GM19468 (cell line): ENCODE data around the gene ANKRD33B.

ENCODE experiments used
- ATAC-seq: cut with Tn5 transposase; IDR thresholded peaks from one replicate; pipeline ENCODE4 v1.9.1; 2021; ENCODE audit warnings: mild to moderate bottlenecking, moderate library complexity, moderate number of reproducible peaks; ENCODE audit not compliant: unreplicated experiment; ENCODE audit errors: extremely low read depth

The ANKRD33B gene

GRCh38 chr5:10702040-10702629 lies 138.3 kb downstream of the ANKRD33B start:
- no peak for ATAC-seq

- ATAC-seq, result no peak
These were observed 139.1 kb downstream of the ANKRD33B start for GRCh38 chr5:10702911-10703491.

GRCh38 chr5:10703676-10704075 lies 139.8 kb downstream of the ANKRD33B start:
- no peak for ATAC-seq

GRCh38 chr5:10704949-10705621 lies 141.2 kb downstream of the ANKRD33B start:
- ATAC-seq, result no peak

GRCh38 chr5:10705747-10706146 lies 141.9 kb downstream of the ANKRD33B start:
- ATAC-seq, result no peak

GRCh38 chr5:10706326-10706725 lies 142.5 kb downstream of the ANKRD33B start:
- no peak for ATAC-seq
